Neutrophil (primary cell): ENCODE results near the gene FPGS.

ENCODE experiments used
- H3K27ac ChIP-seq: fragments of 200-600 bp; sonication (generic); 2 replicates; pipeline ENCODE4 v1.5.1; 2016; ENCODE audit warnings: mild to moderate bottlenecking, moderate library complexity
- H3K27me3 ChIP-seq: fragments of 200-600 bp; sonication (generic); 2 replicates; pipeline ENCODE4 v1.6.0; 2016; ENCODE audit warnings: mild to moderate bottlenecking
- H3K36me3 ChIP-seq: fragments of 200-600 bp; sonication (generic); 2 replicates; pipeline ENCODE4 v1.5.1; 2017
- H3K4me1 ChIP-seq, 2 experiments: fragments of 200-600 bp in 1 of 2; sonication (generic) in 1 of 2; 1 replicate in 1 of 2; 2 replicates in 1 of 2; pipeline versions ENCODE4 v1.5.1 to v1.6.1; 2013 to 2016; ENCODE audit warnings: low read depth in 1 of 2, low read length in 1 of 2, mild to moderate bottlenecking in 1 of 2, moderate library complexity in 1 of 2; ENCODE audit not compliant: control insufficient read depth in 1 of 2, insufficient read depth in 1 of 2
- H3K4me3 ChIP-seq, 2 experiments: fragments of 200-600 bp in 1 of 2; sonication (generic) in 1 of 2; 1 replicate in 1 of 2; 2 replicates in 1 of 2; pipeline ENCODE4 v1.5.1; 2013 to 2016; ENCODE audit warnings: low read depth in 1 of 2, low read length in 1 of 2, mild to moderate bottlenecking in 1 of 2, moderate library complexity in 1 of 2
- H3K9me3 ChIP-seq: fragments of 200-600 bp; sonication (generic); 2 replicates; pipeline ENCODE4 v1.5.1; 2016
- CTCF ChIP-seq: fragments of 200-600 bp; sonication (generic); IDR thresholded peaks from 2 replicates; pipeline ENCODE4 v1.5.1; 2016; ENCODE audit warnings: antibody characterized with exemption

Gene FPGS

GRCh38 chr9:127848756-127849504, 46.2 kb downstream of the FPGS start:
- no peaks in the 10 kb centered on the region for H3K36me3 ChIP-seq
- H3K9me3 ChIP-seq, result no peaks in the 10 kb centered on the region
- peaks cover 2 to 4% of the 10 kb centered on the region in 2 experiments for H3K4me1 ChIP-seq
- H3K27ac ChIP-seq, result no peak overlapping the region
- H3K27me3 ChIP-seq, result peaks cover 4% of the 10 kb centered on the region
- TF ChIP-seq CTCF, result no peak
- no peak overlapping the region for H3K4me3 ChIP-seq

- H3K4me1 ChIP-seq, result peaks cover 12 to 13% of the 10 kb centered on the region in 2 experiments
- no peaks in the 10 kb centered on the region for H3K9me3 ChIP-seq
- H3K4me3 ChIP-seq, result no peak overlapping the region
- no peak for TF ChIP-seq CTCF
- H3K36me3 ChIP-seq, result no peaks in the 10 kb centered on the region
- no peak overlapping the region for H3K27ac ChIP-seq
- H3K27me3 ChIP-seq, result peaks cover 15% of the 10 kb centered on the region
Observed at GRCh38 chr9:127850286-127850830, 47.7 kb downstream of the FPGS start.

GRCh38 chr9:127852829-127853228, 50.1 kb downstream of the FPGS start:
- Histone ChIP-seq H3K9me3 (no peaks in the 10 kb centered on the region), H3K36me3 (no peaks in the 10 kb centered on the region), H3K27me3 (peaks cover 15% of the 10 kb centered on the region), H3K4me1 (peaks cover 12 to 13% of the 10 kb centered on the region in 2 experiments), H3K4me3 (no peak overlapping the region), H3K27ac (no peak overlapping the region)
- TF ChIP-seq CTCF, result no peak

- Histone ChIP-seq H3K9me3 (no peaks in the 10 kb centered on the region), H3K36me3 (no peaks in the 10 kb centered on the region), H3K4me3 (peak overlapping the region in 1 of 2 experiments; percentile 13), H3K27me3 (peaks cover 15% of the 10 kb centered on the region), H3K4me1 (peaks cover 12 to 13% of the 10 kb centered on the region in 2 experiments), H3K27ac (no peak overlapping the region)
- no peak for TF ChIP-seq CTCF
Observed at GRCh38 chr9:127853312-127854183, 50.9 kb downstream of the FPGS start.

GRCh38 chr9:127854184-127854806, 51.6 kb downstream of the FPGS start, which contains the start of gene ENG:
Gene ENG, minus strand, starts transcription at chr9:127854658. Its CDS starts 303 bp downstream, at chr9:127854355.
- TF ChIP-seq CTCF, result no peak

More at GRCh38 chr9:127854184-127854806, 51.6 kb downstream of the FPGS start, which contains the start of gene ENG:
- Histone ChIP-seq H3K4me3 (peak within 1 kb of the TSS in 1 of 2 experiments; percentile 13), H3K4me1 (peaks cover 12 to 13% of the 10 kb centered on the region in 2 experiments), H3K36me3 (no peaks in the 10 kb centered on the region), H3K27me3 (peaks cover 15% of the 10 kb centered on the region), H3K27ac (no peak within 1 kb of the TSS), H3K9me3 (no peaks in the 10 kb centered on the region)
